Measurements from ENCODE around the gene LRMDA. TPM values are rescaled to one million over a fixed set of nuclear protein-coding genes. Genes with fewer than 3 reads are reported as not detected.

LRMDA gene
- total RNA-seq, 1 donor from 2014 or later: 17.3 TPM

DNA sequence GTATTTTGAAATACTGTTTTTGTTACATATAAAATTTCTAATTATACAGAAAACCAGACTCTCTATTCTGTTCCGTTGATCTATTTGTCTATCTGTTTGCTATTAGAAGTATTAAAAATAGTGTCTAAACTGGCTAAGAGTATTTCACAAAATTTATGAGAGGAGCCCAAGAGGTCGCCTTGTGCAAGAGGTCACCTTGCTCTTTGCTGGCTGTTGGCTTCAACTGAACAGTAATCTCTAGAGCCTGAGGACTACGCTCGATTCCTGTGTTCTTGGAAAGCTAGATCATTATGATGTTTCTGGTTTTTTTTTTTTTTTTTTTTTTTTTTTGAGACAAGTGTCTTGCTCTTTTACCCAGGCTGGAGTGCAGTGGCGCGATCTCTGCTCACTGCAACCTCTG is 428.6 kb downstream of the LRMDA start:
- DNase-seq (ENCODE audit: low read depth in 2 of 2): no peak

DNA sequence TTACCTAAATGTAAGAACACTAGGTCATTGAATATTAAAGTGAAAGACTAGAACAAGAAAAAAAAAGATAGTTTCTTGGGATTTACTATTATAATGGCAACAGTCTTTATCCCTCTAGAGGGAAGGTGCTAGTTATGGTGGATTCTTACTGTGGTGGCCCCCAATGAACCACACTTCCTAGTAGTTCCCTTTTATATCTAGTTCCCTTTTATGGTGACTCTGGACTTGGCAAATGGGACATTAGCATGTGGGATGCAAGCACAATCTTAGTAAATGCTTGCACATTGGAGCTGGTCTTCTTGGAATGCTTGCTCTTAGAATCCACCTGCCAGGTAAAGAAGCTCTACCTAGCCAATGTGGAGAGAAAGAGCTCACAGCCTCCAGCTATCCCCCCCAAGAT is 430.2 kb downstream of the LRMDA start:
- no peak for DNase-seq (ENCODE audit: low read depth in 2 of 2)

DNA sequence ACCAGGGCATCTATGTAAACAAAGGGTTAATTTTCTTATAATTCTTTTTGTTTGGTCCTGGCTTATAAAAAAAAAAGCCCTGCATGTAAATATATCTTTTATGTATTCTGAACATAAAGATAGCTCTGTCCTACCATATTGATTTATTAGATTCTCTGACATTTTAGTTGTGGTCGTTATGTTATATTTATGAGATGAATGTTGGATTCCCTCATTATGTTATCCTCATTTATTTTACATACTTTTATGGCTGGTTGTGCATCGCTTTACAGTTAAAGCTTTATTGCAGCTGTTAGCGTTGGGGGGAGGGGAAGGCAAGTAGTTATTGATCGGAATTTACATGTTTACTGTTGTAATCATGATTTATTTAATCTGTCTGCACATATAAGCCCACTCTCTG is 431.5 kb downstream of the LRMDA start:
- DNase-seq (ENCODE audit: low read depth in 2 of 2): no peak

DNA sequence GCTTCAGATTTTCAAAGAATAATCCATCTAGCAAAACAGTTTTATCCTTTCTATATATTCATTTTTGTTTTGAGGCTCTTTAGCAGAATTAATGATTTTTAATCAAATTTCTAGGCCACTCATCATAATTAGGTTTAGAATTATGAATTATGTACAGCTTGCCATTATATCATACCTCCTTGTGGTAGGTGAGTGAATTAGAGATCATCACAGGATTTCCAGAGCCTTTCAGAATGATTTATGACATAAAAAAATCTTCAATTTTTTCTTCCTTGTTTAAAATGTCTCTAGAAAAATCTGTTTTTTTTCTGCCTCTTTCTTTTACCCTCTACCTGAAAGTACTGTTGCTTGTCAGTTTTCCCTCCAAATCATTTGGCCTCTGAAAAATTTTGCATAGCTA is 433.3 kb downstream of the LRMDA start:
- DNase-seq (ENCODE audit: low read depth in 2 of 2): no peak

DNA sequence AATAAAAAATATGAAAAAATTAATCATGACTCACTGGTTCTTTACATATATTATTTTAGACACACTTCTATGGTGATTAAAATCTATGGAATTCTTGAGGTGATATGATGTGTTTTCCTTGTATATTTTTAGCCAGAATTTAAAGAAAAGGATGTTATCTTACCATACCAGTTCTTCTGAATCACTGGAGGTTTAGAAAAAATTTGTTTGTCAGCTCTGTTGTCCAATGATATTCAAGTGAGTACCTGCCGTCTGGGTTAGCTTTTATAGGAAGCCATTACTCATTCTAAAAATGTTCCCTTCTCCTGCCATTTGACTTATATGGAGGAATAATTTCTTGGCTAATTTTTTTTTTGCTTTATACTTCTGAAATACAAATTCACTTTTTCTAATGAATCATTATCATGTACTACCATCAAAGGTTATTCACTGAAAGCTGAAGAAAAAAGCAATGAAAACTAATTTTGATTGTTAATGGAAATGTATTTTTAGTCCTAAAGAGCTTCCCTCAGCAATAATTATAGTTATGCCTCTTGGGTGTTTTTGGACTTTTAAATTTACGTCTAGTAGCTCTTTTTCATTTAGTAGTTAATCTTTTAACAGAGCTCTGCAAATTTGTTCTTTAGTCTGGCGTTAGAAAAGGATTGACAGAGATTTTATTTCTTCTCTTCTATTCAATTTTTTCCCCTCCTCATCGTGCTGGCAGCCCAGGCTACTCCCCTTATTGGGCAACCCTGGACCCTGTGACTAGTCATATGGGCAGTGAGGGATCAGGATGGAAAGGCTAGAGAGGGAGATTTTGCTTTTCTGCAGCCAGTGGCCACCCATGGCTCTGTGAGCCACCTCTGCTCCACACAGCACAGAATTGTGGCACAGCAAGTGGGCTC is 434.2 kb downstream of the LRMDA start:
- no peak for DNase-seq (ENCODE audit: low read depth in 2 of 2)

DNA sequence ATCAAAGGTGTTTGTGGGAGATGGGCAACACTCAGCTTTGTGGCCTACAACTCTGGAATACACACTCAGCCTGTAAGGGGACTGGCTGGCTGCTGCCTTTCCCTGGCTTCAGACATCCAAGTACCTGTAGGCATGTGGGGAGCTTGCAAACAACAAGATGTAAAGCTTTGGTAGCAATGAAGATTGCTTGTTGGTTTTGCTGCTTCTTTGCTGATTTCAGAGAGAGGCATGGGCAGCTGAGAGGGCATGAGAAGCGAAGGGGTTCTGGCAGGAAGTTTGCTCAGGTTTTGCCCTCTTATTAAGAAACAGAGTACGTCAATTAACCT is 434.8 kb downstream of the LRMDA start:
- no peak for DNase-seq (ENCODE audit: low read depth in 2 of 2)

DNA sequence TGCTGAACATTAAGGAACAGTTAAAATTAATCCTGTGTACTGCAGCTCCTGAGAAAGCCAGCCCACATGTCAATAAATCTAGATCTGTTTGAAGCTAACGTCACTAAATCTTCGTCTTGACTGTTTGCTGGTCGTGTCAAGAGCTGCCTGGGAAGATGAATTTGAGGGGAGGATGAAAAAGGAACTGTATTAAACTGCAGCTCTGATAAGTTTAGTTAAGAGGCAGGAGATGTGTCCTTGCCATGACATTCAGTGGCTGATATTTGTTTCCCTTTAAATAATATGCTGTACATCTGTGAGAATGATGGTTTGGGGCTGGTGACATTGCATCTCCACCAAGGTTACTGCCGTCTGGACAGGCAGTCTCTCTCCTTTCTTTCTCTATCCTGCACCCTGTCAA is 435.3 kb downstream of the LRMDA start:
- DNase-seq (ENCODE audit: low read depth in 2 of 2): no peak

DNA sequence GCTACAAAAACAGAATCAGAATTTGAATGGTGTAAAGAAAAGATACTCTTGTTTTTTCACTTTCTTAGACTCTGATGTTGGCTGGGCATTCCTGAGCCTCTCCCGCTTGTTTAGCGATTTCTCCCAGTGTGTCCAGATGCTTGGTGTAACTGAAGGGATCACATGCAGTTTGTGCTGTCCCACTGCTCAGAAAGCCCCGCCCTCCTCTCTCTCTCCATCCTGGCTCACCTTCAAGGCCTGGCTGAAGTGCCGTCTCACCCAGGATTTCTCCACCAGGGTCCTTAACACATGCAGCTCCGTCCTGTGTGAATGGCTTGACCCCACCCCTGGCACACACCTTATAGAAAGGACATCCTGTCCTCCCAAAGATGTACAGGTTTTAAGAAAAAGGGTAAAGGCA is 437.1 kb downstream of the LRMDA start:
- no peak for DNase-seq (ENCODE audit: low read depth in 2 of 2)

DNA sequence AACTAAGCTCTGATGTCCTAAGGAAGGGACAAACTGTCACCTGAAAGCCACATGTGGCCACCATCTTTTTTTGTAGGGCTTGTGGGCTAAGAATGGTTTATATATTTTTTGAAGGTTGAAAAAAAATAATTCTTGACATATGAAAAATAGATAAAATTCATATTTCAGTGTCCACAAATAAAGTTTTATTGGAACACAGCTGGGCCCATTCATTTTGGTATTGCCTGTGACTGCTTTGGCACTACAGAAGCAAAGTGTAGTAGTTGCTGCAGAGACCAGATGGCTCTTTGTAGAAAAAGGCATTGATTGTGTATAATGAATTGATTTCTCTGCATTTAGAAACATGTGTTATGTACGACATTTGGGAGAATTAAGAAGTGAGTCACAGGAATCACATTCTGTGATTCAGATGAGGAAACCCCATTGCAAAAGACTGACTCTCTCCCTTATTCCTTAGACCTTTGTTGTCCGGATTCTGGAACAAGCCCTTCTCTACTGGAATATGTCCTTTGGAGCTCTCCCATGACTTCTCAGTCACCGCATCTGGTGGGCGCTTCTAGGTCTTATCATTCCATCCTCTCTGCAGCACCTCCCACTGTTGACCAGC is 438.7 kb downstream of the LRMDA start:
- DNase-seq (ENCODE audit: low read depth in 2 of 2): no peak

DNA sequence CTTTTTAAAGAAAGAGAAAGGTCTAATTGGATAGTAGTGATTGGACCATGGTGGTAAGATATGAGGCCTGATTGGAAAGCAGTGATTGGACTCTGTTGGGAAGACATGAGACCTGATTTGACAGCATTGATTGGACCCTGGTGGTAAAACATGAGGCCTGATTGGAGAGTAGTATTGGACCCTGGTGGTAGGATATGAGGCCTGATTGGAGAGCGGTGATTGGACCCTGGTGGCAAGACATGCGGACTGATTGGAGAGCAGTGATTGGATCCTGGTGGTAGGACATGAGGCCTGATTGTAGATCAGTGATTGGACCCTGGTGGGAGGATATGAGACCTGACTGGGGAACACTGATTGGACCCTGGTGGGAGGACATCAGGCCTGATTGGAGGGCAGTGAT is 444.3 kb downstream of the LRMDA start:
- DNase-seq (ENCODE audit: low read depth in 2 of 2): no peak

DNA sequence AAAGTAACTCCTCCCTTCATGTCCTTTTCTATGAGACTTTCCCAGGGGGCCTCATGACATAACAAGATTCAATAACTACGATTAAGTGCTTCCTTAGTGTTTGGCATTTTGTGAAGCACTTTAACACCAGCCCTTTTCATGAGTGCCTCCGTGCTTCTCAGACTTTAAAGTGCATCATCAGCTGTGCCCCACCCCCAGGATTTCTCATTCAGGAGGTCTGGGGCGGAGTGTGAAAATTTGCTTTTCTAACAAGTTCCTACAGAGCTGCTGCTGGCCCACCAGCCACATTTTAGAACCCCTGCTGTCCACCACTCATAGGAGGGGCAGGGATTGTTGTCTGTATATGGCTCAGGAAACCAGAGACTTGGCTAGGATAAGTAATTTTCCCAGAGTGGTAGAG is 445.3 kb downstream of the LRMDA start:
- DNase-seq (ENCODE audit: low read depth in 2 of 2): no peak

DNA sequence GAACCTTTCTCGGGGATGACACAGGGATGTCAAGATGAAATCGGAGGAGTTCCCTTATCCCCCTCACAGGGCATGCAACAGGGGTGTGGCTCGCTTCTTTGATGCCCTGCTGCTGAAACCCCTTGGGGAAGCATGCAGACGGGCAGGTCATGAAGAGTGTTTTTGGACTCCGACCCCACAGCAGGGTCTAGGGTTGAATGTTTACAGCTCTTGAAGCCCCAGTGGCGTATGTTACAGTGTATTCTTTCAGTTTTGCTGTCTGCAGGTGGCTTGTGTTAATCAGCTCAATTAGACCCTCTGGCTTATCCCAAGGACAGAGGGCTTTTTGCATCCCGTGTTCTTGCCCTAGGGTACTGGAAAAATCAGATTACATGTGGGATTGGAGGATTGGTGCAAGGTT is 446.5 kb downstream of the LRMDA start:
- DNase-seq (ENCODE audit: low read depth in 2 of 2): no peak

DNA sequence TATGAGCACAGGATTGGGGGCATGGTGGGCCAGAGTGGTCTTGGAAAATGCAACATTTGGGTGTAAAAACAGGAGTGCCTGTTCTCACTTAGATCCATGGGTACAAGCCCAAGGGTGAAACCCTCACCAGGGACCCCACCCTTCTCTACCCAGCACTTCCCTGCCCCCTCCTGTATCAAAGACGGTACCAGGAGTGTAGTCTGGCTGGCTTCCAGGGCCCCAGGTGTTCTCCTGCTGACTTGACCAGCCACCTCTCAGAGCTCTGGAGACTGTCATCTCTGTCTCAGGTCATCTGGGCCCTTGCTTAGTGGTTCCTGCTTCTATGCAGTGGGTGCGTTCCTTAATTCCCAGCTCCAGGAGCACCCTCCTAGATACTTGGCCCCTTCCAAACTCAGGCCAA is 447.2 kb downstream of the LRMDA start:
- DNase-seq (ENCODE audit: low read depth in 2 of 2): no peak

DNA sequence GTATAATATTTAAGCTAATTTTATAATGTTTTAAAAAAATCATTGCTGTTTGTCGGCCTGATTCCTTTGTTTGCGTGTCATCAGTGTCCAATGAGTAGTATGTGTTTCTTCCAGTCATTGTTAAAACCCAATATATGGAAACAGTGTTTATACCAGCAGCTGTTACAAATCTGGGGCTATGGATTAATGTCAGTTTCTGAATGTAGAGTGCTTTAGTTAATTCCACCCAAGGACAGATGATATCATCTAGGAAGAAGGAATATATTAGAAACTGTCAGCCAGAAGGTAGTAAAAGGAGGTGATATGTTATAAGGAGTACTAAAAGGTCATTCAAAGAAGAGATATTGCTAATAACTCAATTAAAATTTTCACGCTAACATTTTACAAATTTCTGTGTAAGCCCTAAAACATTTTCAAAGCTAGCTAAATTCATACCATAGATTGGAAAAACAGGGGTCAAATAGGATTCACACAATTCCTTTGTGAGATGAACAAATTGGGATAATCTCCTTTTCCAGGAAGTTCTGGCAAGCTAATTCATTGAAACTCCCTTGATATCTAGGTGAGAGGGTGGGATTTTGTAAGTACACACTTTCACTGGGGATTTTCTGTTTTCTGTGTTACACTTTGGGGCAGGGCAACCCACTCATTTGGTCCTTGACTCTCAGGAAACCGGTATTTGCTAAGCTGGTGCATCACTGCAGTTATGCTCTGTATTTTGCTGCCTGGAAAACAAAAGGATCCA is 448.8 kb downstream of the LRMDA start:
- DNase-seq (ENCODE audit: low read depth in 2 of 2): no peak

DNA sequence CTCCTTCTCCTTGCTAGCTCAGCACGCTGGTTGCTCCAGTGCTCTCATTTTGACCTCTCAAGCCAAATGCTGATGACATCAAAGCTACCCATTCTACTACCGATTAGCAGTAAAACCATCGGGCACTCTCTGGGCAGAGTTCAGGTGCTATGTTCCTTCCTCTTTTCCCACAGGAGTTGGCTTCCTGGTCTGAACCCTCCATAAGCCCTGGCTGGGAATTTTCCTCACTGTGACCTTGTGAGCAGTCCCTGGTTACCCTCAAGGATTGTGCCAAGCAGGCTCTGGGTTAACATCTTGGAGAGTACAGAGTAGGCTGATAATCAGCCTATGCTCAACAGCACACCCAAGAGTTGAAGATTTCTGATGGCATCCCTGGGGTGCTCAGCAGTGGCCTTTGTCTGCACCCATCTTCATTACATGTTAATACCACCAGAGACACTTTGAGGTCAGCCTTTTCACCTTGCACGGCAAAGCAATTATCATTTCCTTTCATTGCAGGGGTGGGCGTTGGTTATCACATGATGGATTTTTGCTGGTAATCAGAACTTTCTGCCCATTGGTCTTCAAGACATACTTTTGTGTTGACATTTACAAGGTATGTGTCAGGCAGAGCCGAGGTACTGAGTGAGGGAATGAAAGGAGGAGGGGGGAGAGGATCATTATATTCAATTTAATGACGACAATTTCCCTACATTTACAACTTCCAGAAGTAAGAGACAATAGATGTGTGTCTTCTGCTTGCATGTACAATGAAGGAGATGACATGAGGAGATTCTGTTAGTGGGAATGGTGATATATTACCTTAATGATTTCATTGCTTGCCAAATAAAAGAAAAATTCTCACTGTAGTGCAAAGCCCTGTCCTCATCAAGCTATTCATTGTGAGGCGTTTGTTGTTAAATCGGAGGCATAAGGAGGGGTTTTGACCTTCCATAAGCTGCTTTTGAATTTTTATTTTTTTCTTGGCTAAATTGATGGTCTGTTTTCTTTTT is 452.0 kb downstream of the LRMDA start:
- no peak for DNase-seq (ENCODE audit: low read depth in 2 of 2)

DNA sequence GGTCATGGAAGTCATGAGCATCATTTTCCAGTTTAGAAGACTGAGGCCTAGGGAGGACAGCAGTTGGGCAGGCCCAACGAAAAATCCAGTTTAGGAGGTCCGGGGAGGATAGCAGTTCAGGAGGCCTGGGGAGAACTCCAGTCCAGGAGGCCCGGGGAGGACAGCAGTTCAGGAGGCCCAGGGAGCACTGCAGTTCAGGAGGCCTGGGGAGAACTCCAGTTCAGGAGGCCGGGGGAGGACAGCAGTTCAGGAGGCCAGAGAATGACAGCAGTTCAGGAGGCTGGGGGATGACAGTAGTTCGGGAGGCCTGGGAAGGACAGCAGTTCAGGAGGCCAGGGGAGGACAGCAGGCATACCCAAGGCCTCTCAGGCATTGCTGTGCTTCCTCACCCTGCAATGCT is 453.4 kb downstream of the LRMDA start:
- DNase-seq (ENCODE audit: low read depth in 2 of 2): no peak

DNA sequence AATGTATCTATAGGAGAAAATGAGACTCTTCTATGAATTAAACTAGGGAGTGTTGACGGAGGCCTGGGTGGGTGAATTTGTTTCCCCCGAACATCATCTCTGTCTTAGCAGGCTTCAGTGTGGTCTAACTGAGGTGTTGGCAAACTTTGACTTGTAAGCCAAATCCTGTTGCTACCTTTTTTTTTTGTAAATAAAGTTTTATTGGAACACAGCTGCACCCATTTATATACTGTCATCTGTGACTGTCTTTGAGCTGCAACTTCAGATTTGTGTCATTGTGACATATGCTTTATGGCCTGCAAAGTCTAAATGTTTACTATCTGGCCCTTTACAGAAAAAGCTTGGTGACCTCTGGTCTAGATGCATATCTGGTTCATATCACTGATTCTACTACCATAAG is 455.9 kb downstream of the LRMDA start:
- DNase-seq (ENCODE audit: low read depth in 2 of 2): no peak

DNA sequence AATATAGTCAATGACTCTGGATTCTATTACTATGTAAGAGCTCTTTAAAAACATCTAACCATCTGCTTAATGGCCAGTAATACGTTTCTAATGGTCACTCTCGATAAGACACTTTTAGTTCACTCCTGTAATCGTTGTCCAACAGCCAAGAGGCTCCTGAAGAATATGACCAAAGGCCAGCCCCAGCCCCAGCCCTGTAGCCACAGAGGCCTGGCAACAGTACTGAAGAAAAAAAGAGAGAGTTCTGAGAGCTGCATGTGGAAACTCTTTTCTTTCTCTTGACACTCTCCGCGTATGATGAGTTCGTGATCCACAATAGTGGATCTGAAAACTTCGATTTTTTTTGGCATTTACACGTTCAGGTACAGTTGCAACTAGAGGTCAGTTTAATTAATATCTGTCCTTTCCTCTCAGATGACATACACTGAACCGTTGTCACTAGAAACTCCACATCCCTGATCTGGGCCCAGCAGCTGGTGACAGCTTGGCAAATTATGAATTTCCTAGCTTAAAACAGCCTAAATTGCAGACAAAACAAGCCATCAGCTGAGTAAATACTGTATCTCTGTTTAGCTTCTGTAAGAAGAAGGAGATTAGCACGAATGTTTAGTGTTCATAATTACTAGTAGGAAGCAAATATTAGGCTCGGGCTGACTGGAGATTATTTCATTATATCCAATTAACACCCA is 456.7 kb downstream of the LRMDA start:
- DNase-seq (ENCODE audit: low read depth in 2 of 2): no peak

DNA sequence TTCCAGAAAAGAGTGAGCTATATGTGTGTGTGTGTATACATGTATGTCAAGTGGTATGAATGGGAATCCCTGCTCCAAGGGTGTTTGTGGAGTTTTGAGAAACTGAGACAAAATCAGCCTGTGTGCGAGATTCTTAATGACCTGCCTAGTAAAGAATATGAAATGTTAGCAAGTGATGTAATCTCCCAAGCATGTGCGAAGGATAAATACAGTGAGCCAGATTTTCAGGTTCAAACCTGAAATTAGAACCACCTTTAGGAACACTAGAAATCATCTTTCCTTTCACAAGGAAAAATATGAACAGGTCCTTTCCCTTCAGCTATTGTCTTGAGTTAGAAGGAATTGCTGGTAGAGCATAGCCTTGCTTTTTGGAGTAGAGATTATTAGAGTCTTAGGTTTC is 457.6 kb downstream of the LRMDA start:
- no peak for DNase-seq (ENCODE audit: low read depth in 2 of 2)

DNA sequence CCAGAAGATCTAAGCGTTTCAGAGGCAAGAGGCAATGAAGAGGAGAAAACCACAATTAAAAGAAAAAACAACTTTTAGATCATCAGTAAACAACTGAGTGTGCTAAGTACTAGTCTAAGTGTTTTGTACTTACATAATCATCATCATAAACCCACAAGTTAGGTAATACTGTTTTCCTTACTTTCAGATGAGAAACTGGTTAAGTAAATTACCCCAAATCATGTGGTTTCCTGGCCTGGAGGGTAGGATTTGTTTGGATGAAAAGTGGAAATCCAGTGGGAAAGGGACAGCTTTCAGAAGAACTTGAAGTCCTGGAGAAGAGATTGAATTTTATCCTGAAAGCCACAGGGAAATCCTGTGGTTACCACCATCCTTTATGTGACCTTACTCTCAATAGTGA is 463.3 kb downstream of the LRMDA start:
- no peak for DNase-seq (ENCODE audit: low read depth in 2 of 2)

DNA sequence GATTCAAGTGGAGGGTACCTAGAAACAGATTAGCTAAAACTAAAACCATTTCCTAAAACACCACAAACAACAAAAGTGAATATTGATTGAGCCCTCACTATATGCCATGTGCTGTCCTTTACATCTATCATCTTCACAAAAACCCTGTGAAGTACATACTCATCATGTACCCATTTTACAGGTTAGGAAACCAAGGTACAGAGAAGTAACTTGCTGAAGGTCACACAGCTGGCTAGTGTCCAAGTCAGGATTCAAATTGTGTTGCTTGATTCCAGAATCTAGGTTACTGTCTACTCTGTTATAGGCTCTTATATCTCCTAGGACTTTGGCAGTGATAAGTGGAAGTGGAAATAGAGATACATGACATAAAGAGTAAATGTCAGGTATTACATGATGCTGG is 463.8 kb downstream of the LRMDA start:
- no peak for DNase-seq (ENCODE audit: low read depth in 2 of 2)

Data from lung microvascular endothelial cell (primary cell).